ENCODE data around the gene MAP1LC3C.

MAP1LC3C gene

GRCh38 chr1:242002072-242002471 is 3.2 kb upstream of the MAP1LC3C start:
- DNase-seq: no peak
- in situ Hi-C loops (cut with HindIII; ENCODE audit: low pct_ligation_motif_present, low sequenced_read_pairs): no loop called here

GRCh38 chr1:242000434-242000833 is 1.5 kb upstream of the MAP1LC3C start:
- in situ Hi-C loops (cut with HindIII; ENCODE audit: low pct_ligation_motif_present, low sequenced_read_pairs): no loop called here
- H3K4me3 ChIP-seq (ENCODE audit: low read depth, low read length): no peak overlapping the region
- H3K27ac ChIP-seq: no peak overlapping the region
- TF ChIP-seq CTCF (IDR thresholded peaks at IDR 0.05; ENCODE audit: low read depth, low read length, missing control alignments): no peak
- DNase-seq: no peak
- no peaks in the 10 kb centered on the region for H3K36me3 ChIP-seq (replicated peaks)
- no peaks in the 10 kb centered on the region for H3K27me3 ChIP-seq (replicated peaks)

More at GRCh38 chr1:242002072-242002471, 3.2 kb upstream of the MAP1LC3C start:
- H3K4me3 ChIP-seq (ENCODE audit: low read depth, low read length): no peak overlapping the region
- no peaks in the 10 kb centered on the region for H3K36me3 ChIP-seq (replicated peaks)
- no peak for TF ChIP-seq CTCF (IDR thresholded peaks at IDR 0.05; ENCODE audit: low read depth, low read length, missing control alignments)
- no peaks in the 10 kb centered on the region for H3K27me3 ChIP-seq (replicated peaks)
- H3K27ac ChIP-seq: no peak overlapping the region

GRCh38 chr1:241998412-241998921 is 431 bp downstream of the MAP1LC3C start:
- Histone ChIP-seq H3K27ac (no peak overlapping the region), H3K4me3 (ENCODE audit: low read depth, low read length) (peak overlapping the region; percentile 44), H3K36me3 (replicated peaks) (no peaks in the 10 kb centered on the region), H3K27me3 (replicated peaks) (no peaks in the 10 kb centered on the region)
- peak; percentile 64 for DNase-seq
- in situ Hi-C loops (cut with HindIII; ENCODE audit: low pct_ligation_motif_present, low sequenced_read_pairs): no loop called here
- TF ChIP-seq CTCF (IDR thresholded peaks at IDR 0.05; ENCODE audit: low read depth, low read length, missing control alignments): peak; percentile 85

- no peak overlapping the region for H3K4me3 ChIP-seq (ENCODE audit: low read depth, low read length)
- no peak overlapping the region for H3K27ac ChIP-seq
- TF ChIP-seq CTCF (IDR thresholded peaks at IDR 0.05; ENCODE audit: low read depth, low read length, missing control alignments): no peak
- DNase-seq: no peak
- no peaks in the 10 kb centered on the region for H3K36me3 ChIP-seq (replicated peaks)
- no peaks in the 10 kb centered on the region for H3K27me3 ChIP-seq (replicated peaks)
- in situ Hi-C loops (cut with HindIII; ENCODE audit: low pct_ligation_motif_present, low sequenced_read_pairs): no loop called here
Measured at GRCh38 chr1:241997401-241997998, 1.4 kb downstream of the MAP1LC3C start.

- no peak for DNase-seq
- H3K27ac ChIP-seq: no peak overlapping the region
- no peaks in the 10 kb centered on the region for H3K27me3 ChIP-seq (replicated peaks)
- no peak overlapping the region for H3K4me3 ChIP-seq (ENCODE audit: low read depth, low read length)
- no peak for TF ChIP-seq CTCF (IDR thresholded peaks at IDR 0.05; ENCODE audit: low read depth, low read length, missing control alignments)
- H3K36me3 ChIP-seq (replicated peaks): no peaks in the 10 kb centered on the region
- in situ Hi-C loops (cut with HindIII; ENCODE audit: low pct_ligation_motif_present, low sequenced_read_pairs): no loop called here
Measured at GRCh38 chr1:241994171-241994570, 4.7 kb downstream of the MAP1LC3C start.

- Histone ChIP-seq H3K27me3 (replicated peaks) (no peaks in the 10 kb centered on the region), H3K36me3 (replicated peaks) (no peaks in the 10 kb centered on the region), H3K27ac (no peak overlapping the region), H3K4me3 (ENCODE audit: low read depth, low read length) (no peak overlapping the region)
- in situ Hi-C loops (cut with HindIII; ENCODE audit: low pct_ligation_motif_present, low sequenced_read_pairs): no loop called here
- TF ChIP-seq CTCF (IDR thresholded peaks at IDR 0.05; ENCODE audit: low read depth, low read length, missing control alignments): no peak
- peak; percentile 14 for DNase-seq
Measured at GRCh38 chr1:241992734-241993133, 6.2 kb downstream of the MAP1LC3C start.
